Measurements from ENCODE around the gene FBXO10. TPM values are rescaled to one million over a fixed set of nuclear protein-coding genes. Genes with fewer than 3 reads are reported as not detected.

FBXO10 gene
- total and polyA plus RNA-seq, 2 of the 8 experiments (the other 6 are each of a cell fraction or from before 2014, with no cell fraction given): 13.1 to 13.9 TPM

DNA sequence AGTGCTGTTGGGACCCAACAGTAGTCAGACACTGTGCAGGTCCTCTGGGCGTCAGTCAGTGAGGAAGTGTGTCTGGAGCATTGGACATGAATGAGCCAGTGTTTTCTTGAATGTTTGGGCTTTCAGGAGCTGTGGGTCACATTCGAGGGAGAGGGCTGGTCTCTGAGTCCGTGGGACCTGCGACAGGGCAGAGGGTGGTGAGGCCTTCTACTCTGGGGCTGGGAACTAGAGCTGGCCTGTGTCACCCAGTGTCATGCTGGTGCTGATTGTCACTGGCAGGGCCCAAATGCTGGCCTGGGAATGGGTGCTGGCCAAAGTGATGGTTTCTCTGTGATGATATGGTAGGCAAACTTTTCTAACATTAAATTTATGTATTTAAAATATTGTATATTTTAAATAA, 80.2 kb downstream of the FBXO10 start (continued):
- TF ChIP-seq SRF (IDR thresholded peaks at IDR 0.05; ENCODE audit: low read depth, low read length): no peak
- TF ChIP-seq BRCA1 (IDR thresholded peaks at IDR 0.05; ENCODE audit: low read depth, low read length): no peak
